GM21717 (cell line): ENCODE measurements around the gene AGAP1.

Source experiments
- ATAC-seq: cut with Tn5 transposase; IDR thresholded peaks from one replicate; pipeline ENCODE4 v1.9.1; 2021; ENCODE audit warnings: mild to moderate bottlenecking, moderate library complexity; ENCODE audit not compliant: unreplicated experiment

AGAP1 gene

GRCh38 chr2:235507928-235508327 is 14.1 kb downstream of the AGAP1 start:
- no peak for ATAC-seq

DNA sequence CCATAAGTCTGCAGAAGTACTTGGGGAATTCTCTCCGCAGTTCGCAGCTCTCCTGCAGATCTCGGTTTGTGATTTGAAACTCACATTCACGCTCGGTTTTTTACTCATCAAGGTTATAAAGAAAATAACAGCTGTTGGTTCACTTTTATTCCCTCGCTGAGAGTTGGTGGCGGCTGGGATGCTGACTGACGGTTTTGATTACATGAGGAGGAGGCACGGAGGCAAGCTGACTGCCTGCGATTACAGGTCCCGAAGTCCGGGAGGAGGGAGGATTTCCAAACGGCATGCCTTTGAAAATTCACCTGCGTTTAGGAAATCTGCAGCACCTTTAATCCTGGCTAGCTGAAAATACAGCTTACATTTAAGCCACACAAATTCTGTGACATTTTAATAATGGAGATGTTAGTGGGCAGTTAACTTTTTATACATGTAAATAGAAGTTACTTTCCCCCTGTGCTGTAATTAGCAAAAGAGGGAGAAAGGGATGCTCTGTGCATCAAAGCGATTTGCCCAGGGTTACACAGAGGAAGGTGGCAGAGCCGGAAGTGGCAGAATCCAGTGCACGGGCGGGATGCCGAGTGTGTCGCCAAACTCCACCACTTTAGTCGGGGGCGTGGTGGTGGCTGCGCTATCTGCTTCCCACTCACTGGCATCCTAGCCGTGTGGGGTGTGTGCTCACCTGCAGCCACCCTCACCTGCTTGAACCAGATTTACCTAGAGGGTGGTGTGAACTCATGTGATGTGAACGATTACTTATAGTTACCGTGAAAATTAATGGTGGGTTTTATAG is 14.7 kb downstream of the AGAP1 start:
- ATAC-seq = no peak

DNA sequence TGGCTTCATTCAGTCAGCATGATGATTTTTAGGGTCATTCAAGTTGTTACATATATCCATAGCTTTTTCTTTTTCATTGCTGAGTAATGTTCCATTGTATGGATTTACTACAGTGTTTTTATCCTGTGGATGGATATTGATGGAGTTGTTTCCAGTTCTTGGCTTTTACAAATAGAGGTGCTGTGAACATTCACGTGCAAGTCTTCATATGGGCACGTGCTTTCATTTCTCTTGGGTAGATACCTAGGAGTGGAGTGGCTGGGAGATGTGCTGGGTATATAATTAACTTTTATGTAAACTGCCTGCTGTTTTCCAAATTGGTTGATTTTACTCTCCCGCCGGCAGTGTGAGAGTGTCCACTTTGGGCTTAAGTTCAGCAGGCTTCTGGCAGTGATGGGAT is 16.5 kb downstream of the AGAP1 start:
- ATAC-seq = no peak

DNA sequence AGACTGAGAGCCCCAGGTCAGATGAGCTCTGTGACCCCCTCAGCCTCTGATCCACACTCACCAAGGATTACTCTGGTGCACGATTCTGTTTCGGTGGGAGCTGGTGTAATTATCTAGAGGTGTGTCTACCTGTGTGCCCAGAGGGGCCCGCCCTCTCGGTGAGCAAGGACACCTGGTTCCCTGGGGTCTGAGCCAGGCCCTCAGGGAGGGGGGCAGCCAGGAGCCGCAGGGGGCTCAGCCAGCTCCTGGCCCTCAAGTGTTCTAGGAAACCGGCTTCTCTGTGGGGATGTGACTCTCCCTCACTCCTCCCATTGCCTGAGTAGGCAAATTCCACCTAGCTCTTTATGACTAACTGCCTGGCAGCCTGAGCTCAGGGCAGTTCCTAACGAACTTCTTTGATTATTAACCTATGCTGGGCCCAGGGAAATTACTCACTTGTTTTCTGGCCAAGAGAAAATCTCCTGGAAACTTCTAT is 17.4 kb downstream of the AGAP1 start:
- ATAC-seq = no peak

- no peak for ATAC-seq
Measured at GRCh38 chr2:235511751-235512698, 18.2 kb downstream of the AGAP1 start.

GRCh38 chr2:235512699-235513053 is 18.8 kb downstream of the AGAP1 start:
- no peak for ATAC-seq

DNA sequence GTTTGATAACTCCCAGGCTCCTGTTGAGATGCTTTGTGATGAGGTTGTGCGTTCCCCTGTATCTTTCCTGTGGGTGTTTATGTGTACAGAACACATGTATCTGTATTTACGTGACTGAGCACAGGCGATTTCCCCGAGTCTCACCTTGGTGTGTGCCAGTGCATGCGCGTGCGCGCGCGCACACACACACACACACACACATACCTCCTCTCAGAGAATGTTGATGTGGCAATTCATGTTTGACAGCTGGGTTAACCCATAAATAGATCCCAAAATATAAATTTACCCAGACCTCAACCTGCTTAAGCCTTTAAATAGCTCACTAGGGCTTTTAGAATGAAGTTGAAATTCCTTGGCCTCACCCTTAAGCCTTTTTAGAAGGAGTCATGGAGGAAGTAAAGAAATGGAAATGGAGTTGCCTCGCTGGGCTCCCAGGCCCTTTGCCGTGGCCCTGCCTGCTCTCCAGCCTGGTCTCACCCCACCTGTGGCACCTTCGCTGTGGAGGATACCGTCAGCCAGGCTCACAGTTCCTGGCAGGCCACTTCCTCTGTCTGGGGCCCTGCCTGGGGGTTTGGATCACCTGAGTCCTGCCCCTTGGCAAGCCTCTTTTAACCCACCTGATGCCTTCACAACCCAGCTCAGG is 20.3 kb downstream of the AGAP1 start:
- no peak for ATAC-seq

DNA sequence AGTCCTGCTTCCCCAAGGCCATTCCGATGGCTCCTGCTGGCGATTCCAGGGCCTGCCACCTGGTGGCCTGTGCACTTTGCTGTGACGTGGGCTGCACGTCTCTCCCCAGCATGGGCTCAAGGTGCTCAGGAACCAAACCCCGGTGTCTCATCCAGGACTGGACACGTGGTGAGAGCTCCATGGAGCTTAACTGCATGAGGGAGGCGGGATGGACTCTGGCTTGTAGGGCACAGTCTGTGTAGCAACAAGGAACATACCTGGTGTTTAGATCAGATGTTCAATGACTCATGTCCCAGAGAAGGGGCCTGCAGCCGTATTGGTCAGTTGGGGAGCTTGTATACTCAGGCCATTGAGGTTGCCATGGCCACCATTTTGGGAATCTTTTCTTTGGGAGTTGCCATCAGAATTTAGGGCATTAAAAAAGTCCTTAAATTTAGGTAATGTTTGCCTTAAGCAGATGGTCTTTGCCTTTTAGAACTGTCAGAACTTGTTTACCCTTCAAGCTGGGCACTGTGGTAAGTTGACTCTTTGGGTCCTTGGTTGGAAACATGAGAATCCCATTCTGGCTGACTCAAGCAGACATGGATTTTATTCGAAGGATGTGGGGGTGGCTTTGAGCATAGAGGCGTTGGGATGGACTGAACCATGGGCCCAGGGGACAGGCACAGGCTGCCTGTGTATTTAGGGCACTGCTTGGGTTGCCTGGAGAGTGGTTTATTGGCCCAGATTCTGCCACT is 21.0 kb downstream of the AGAP1 start:
- ATAC-seq = no peak

DNA sequence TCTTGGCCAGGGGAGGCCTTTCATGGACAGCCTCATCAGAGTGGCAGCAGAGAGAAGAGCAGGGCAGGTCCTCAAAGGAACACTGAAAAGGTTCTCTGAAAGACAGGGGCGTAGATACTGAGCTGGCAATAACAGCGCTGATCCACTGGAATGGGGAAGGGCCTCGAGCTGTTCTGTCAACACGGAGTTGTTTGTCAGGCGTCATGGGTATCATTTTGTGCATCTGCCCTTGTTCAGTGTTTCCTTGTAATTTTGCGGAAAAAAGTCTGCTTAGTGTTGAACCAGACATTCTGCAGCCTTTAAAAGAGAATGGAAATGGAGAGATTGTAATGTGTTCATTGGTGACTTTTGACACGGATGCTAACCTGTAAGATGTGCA is 21.5 kb downstream of the AGAP1 start:
- no peak for ATAC-seq

DNA sequence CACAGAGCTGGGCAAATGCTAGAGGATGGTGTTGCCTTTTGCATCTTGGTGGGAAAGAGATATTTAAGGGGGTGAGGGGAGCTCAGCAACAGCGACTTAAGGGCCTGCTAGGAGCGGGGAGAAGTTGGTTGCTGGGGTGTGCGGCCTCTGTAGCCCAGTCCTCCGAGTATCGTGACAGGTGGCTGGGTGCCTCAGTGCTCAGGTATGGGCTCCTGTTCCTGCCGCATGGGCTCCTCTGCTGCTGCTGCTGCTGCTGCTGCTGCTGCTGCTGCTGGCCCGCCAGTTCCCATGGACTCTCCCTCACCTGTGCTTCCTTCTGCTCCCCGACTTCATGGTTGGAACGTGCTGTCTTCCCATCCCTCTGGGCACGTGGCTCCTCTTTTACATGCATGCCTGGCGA is 22.0 kb downstream of the AGAP1 start:
- no peak for ATAC-seq

DNA sequence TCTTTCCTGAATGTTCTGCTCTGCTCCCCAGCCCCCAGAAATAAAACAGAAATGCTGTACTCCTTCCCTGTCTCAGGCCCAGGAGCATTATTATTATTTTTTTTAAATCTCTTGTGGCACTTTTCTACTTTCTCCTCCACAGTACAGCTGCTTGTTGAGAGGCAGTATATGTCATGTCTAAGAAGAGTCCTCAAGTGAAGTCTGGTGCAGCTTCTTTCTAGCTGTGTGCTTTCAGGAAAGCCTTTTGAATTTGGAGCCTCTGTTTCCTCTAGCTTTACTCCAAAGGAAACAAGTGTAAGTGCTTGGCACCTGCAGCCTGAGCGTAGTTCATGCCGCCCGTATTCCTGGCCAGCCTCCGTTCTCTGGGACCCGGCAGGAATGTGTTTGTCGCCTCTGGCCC is 22.4 kb downstream of the AGAP1 start:
- ATAC-seq = no peak

GRCh38 chr2:235518322-235519090 is 24.7 kb downstream of the AGAP1 start:
- no peak for ATAC-seq

DNA sequence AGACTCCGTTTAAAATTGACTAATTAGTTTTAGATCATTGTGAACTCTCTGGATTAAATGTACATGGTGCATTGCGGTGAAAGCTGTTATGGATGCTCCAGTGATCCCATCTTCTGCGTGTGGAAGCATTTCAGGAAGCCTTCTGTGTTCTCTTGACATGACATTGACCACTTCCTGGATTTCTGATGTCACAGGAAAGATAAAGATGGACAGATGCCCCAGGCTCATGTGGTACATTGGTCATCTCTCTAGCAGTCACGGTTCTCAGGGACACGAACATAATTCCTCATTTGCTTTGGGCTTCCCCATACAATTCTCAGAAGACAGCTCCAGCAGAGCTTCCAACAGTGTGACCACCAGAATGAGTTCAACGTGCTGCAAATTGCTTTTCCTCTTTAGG is 26.9 kb downstream of the AGAP1 start:
- no peak for ATAC-seq

DNA sequence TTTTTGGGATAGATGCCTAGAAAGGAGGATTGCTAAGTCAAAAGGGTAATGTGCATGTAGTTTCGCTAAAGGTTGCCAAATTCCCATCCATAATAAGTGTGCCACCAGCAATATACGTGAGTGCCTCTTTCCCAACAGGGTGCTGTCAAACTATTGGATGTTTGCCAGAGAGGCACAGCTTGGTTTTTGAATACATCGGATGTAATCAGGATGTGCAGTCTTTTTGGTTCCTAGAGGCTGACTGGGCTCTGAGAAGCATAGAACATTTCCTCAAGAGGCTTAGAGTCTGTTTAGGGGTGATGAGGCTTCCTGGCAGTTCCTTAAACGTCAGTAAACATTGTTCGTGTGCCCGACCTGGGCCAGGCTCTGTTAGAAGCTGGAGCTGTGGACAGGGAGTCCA is 28.0 kb downstream of the AGAP1 start:
- ATAC-seq = no peak

DNA sequence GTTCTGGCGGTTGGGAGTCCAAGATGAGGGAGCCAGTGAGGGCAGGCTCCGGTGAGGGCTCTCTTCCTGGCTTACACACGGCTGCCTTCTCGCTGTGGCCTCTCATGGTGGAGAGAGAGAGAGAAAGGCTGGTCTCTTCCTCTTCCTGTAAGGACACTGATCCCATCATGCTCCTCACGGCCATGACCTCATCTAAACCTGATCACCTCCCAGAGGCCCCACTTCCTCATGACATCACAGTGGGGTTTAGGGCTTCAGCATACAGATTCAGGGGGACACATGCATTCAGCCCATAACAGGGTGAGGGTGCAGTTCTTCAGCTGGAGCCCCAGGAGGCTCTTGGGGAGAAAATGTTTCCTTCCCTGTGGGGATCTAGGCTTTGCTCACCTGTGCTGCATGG is 29.2 kb downstream of the AGAP1 start:
- no peak for ATAC-seq

DNA sequence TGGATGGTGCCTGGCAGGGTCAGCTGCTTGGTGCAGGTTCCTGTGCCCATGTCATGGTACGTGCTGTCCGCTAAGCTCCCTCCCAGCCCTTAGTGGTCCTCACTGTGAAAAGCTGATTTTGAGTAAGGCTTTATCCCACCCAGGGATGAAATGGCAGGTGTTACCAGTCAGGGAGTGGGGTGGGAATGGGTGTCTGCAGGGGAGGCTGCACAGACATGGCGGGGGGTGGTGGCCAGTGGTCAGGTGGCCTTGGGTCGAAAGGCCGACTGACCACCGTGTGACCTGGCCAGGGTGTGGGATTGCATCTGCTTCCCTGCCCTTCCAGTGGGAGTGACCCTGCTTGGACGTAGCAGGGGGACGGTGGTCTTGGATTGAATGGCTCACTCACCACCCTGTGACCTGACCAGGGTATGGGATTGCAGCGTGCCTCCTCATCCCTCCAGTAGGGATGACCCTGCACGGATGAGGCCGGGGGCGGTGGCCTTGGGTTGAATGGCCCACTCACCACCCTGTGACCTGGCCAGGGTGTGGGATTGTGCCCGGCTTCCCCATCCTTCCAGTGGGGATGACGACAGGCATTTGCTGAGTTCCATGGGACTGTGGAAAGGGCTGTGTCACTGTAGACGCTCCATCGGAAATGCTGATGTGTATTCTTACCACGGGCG is 29.8 kb downstream of the AGAP1 start:
- no peak for ATAC-seq

GRCh38 chr2:235526166-235526565 is 32.3 kb downstream of the AGAP1 start:
- no peak for ATAC-seq

DNA sequence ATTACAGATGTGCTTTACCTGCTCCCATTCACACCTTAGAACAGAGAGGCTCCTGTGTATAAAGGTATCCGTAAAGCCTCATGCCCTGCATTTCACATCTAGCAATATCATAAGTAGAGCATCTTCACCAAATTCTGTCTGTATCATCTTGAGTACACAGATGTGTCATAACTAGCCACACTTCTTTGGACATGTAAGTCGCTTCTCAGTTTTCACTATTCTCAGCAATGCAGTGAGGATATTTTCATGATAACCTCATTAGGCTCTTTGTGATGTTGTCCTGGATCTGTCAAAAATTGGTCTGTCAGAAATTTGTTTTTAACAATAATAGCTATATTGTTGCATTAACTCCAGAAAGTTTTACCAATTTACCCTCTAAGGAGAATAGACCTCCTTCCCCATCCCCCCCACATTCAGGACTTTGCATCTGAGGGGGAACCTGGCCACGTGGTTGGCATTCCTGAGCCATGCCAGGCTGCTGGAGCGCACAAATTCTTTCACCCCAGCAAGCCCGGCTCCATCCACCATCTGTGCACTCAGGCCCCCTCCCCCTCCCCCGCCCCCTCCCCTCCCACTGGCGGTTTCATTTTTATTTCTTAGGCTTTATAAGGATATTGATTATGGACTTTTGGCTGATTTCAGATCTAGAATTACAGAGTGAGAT is 34.1 kb downstream of the AGAP1 start:
- no peak for ATAC-seq

DNA sequence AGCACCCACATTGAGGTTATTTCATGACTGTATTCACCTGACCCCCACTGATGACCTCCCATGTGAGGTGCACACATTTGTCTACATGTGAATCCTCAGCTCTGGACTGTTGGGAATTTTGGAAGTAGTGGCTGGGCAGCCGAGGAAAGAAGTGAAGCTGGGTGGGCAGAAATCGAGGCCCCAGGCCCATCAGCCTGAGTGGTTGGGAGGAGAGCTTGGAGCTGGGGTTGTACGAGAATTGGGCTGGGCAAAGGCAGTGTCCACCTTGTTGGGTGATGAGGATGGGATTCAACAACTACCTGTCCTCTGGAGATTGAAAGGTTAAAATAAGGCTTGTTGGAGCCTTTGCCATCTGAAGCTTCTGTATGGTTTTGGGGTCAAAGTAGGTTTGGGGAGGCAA is 35.8 kb downstream of the AGAP1 start:
- ATAC-seq = no peak
